Muscle layer of colon (tissue), 2 donors: Measurements from ENCODE around the gene ADCY3.
"Not testable (repeated sequence)": the region's sequence is repeated elsewhere in the genome, so short reads cannot be mapped to it uniquely, and the experiment has no call there.

Experiments
- H3K27ac ChIP-seq: one replicate; pipeline ENCODE4 v1.7.0; 2013; ENCODE audit warnings: low read depth, mild to moderate bottlenecking, low read length, moderate library complexity
- H3K27me3 ChIP-seq, 2 donors: one replicate each; pipeline ENCODE4 v1.7.0; 2013; ENCODE audit warnings: low read length in 2 of 2, mild to moderate bottlenecking in 2 of 2; ENCODE audit not compliant: insufficient read depth in 2 of 2, control insufficient read depth in 1 of 2
- H3K36me3 ChIP-seq: one replicate; pipeline ENCODE4 v1.7.0; 2013; ENCODE audit warnings: mild to moderate bottlenecking, low read length; ENCODE audit not compliant: insufficient read depth
- H3K4me1 ChIP-seq: one replicate; pipeline ENCODE4 v1.7.0; 2013; ENCODE audit warnings: mild to moderate bottlenecking, low read length; ENCODE audit not compliant: insufficient read depth
- H3K4me3 ChIP-seq, 2 donors: one replicate each; pipeline ENCODE4 v1.7.0; 2013; ENCODE audit warnings: low read length in 2 of 2, low read depth in 1 of 2, mild to moderate bottlenecking in 1 of 2, moderate library complexity in 1 of 2
- H3K9ac ChIP-seq: one replicate; pipeline ENCODE4 v1.7.0; 2013; ENCODE audit warnings: low read length
- H3K9me3 ChIP-seq: one replicate; pipeline ENCODE4 v1.7.0; 2013; ENCODE audit warnings: mild to moderate bottlenecking, low read length
- donor health status: abdominal sarcoma.
- donor health status: Adenocarcinoma of cecum.

Gene ADCY3

GRCh38 chr2:24842081-24843050, 77.7 kb downstream of the ADCY3 start:
- no peak overlapping the region for H3K27ac ChIP-seq

DNA sequence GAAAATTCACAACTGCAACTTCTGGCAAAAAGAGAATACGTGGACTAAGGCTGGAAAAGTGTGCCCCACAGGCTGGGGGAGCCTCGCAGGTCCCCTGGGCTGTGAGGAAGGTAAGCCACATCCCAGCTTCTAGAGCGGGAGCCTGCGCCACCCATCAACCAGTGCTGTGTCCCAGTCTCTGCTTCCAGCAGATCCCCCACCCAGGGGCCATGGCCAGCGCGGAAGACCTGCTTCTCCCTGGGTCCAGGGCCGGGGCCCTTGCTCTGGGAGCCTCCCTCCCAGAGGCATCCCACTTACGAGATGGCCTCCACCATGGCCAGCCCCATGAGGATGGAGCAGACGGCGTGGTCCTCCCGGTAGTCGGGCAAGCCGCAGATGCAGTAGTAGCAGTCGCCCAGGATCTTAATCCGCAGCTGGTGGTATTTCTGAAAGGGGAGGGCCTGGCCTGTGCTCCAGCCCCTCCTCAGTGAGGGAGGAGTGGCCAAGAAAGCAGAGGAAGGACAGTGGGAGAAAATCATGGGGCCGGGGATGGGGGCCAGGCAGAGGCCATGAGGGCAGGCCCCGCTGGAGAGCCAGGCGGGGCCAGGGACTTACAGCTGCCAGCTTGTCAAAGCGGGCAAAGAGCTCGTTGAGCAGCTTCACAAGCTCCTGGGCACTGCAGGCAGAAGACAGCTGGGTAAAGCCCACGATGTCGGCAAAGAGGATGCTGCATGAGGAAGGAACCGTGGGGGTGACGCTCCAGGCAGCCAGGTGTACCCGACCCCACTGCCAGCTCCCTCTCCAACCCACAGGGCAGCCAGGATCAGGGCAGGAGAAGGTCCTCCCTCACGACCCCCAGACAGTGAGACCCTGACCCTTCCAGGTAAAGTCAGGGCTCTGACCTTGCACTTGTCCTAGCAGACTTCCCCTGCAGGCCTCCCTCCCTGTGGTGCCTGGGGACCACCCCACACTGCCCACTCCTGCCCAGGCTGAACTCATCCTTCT, 78.8 kb downstream of the ADCY3 start:
- no peaks in the 10 kb centered on the region for H3K4me1 ChIP-seq
- no peaks in the 10 kb centered on the region for H3K27me3 ChIP-seq
- H3K36me3 ChIP-seq = no peaks in the 10 kb centered on the region
- H3K9me3 ChIP-seq = no peaks in the 10 kb centered on the region
- H3K9ac ChIP-seq = no peak overlapping the region
- H3K27ac ChIP-seq = no peak overlapping the region
- no peak overlapping the region for H3K4me3 ChIP-seq

More at GRCh38 chr2:24842081-24843050, 77.7 kb downstream of the ADCY3 start:
- Histone ChIP-seq H3K4me1 (no peaks in the 10 kb centered on the region), H3K9me3 (no peaks in the 10 kb centered on the region), H3K9ac (no peak overlapping the region), H3K27me3 (no peaks in the 10 kb centered on the region), H3K4me3 (no peak overlapping the region), H3K36me3 (no peaks in the 10 kb centered on the region)

DNA sequence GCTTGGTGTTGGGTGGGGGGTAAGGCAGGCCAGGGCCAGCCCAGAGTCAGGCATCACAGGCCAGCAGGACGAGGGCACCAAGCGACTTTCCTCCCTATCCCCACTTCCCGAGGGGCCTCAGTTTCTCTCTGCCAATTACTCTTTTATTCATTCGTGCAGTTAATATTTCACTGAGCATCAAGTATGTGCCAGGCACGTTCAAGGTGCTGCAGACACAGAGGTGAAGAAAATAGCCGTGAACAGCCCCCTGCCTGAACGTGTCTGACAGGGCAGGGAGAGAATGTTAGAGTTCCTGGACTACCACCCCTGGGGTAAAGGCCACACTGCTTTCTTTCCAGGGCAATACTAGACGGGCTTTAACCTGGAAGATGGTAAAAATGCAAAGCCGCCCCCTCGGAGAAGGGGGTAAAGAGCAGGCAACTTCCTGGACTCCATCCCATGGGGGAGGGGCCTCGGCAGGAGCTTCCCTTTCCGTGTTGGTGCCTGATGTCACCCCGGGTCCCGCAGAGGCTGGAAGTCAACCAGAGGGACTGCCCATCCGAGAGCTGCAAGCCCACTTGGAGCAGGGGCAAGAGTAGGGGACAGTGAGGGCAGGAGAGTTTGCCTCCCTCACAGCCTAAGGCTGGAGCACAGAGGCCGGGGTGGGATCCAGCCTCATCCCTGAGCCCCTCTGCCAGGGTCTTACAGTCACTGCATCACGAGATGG, 79.7 kb downstream of the ADCY3 start:
- no peak overlapping the region for H3K9ac ChIP-seq
- H3K9me3 ChIP-seq = no peaks in the 10 kb centered on the region
- no peak overlapping the region for H3K4me3 ChIP-seq
- no peak overlapping the region for H3K27ac ChIP-seq
- H3K27me3 ChIP-seq = no peaks in the 10 kb centered on the region
- no peaks in the 10 kb centered on the region for H3K36me3 ChIP-seq
- no peaks in the 10 kb centered on the region for H3K4me1 ChIP-seq

DNA sequence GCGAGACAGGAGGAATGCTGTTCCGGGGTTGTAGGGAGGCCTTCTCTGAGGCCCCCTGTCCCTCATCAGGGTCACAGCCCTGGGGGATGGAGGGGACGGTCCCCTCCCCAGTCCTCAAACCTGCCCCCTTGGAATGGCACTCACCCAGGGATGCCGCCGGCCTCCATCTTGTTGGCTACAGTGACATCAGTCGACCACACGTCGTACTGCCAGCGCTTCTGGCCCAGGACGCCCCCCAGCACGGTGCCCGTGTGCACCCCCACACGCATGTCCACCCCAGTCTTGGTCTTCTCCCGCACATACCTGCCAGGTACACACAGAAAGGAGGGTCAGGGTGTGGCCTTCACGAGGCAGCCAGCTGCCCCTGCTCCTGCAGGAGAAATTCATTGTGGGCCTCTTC, 80.3 kb downstream of the ADCY3 start:
- H3K9me3 ChIP-seq = no peaks in the 10 kb centered on the region
- no peaks in the 10 kb centered on the region for H3K36me3 ChIP-seq
- no peaks in the 10 kb centered on the region for H3K4me1 ChIP-seq
- no peak overlapping the region for H3K4me3 ChIP-seq
- H3K27me3 ChIP-seq = no peaks in the 10 kb centered on the region
- no peak overlapping the region for H3K27ac ChIP-seq
- H3K9ac ChIP-seq = no peak overlapping the region

GRCh38 chr2:24838541-24838940, 81.5 kb downstream of the ADCY3 start:
- Histone ChIP-seq H3K27ac (no peak overlapping the region), H3K36me3 (no peaks in the 10 kb centered on the region), H3K4me1 (no peaks in the 10 kb centered on the region), H3K4me3 (no peak overlapping the region), H3K27me3 (no peaks in the 10 kb centered on the region), H3K9ac (no peak overlapping the region), H3K9me3 (no peaks in the 10 kb centered on the region)

DNA sequence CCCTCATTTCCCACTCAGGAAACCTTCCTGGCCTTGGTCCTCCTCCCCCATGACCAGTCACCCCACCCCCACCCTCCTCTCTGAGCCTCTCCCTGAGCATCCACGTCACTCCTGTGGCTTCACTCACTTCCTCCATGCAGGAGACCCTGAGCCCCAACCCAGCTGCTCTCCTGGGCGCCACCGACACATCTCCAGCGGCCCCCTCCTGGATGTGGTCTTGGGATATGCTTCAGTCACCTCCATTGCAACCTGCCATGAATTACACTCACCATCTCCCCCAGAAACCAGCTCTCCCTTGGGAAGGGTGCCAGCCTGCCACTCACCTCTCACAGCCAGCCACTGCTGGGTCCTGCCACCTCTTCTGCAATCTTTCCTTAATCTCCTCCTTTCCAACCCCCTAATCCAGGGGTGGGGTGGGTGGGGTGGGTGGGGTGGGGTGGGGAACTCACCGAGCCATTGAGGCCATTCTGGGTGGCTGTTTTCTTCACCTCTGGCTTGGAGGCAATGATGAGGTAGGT, 82.0 kb downstream of the ADCY3 start:
- Histone ChIP-seq H3K4me1 (no peaks in the 10 kb centered on the region), H3K27me3 (no peaks in the 10 kb centered on the region), H3K4me3 (no peak overlapping the region), H3K27ac (no peak overlapping the region), H3K9me3 (no peaks in the 10 kb centered on the region), H3K9ac (no peak overlapping the region), H3K36me3 (no peaks in the 10 kb centered on the region)

GRCh38 chr2:24836706-24837105, 83.3 kb downstream of the ADCY3 start:
- no peaks in the 10 kb centered on the region for H3K36me3 ChIP-seq
- H3K9ac ChIP-seq = no peak overlapping the region
- H3K4me3 ChIP-seq = no peak overlapping the region
- H3K9me3 ChIP-seq = no peaks in the 10 kb centered on the region
- no peaks in the 10 kb centered on the region for H3K4me1 ChIP-seq
- H3K27ac ChIP-seq = no peak overlapping the region
- no peaks in the 10 kb centered on the region for H3K27me3 ChIP-seq

- H3K9me3 ChIP-seq = no peaks in the 10 kb centered on the region
- no peak overlapping the region for H3K9ac ChIP-seq
- no peaks in the 10 kb centered on the region for H3K4me1 ChIP-seq
- H3K27ac ChIP-seq = no peak overlapping the region
- H3K4me3 ChIP-seq = no peak overlapping the region
- H3K27me3 ChIP-seq = no peaks in the 10 kb centered on the region
- no peaks in the 10 kb centered on the region for H3K36me3 ChIP-seq
Observed at GRCh38 chr2:24836206-24836605, 83.8 kb downstream of the ADCY3 start.

DNA sequence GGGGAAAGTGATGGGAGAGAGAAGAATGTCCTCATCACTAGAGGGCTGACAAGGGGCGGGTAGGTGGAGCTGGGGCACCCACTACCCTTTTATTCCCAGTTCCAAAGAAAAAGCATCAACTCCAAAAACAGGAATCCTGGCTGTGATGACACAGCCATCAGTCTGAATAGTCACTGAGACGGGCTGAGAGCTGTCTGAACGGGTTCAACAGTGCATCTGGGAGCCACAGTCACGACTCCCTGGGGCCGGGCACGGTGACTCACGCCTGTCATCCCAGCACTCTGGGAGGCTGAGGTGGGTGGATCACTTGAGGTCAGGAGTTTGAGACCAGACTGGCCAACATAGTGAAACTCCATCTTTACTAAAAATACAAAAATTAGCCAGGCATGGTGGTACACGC, 84.6 kb downstream of the ADCY3 start:
- not testable (repeated sequence) for H3K27ac ChIP-seq, H3K4me1 ChIP-seq, H3K27me3 ChIP-seq, H3K4me3 ChIP-seq, H3K9ac ChIP-seq, H3K36me3 ChIP-seq, H3K9me3 ChIP-seq

DNA sequence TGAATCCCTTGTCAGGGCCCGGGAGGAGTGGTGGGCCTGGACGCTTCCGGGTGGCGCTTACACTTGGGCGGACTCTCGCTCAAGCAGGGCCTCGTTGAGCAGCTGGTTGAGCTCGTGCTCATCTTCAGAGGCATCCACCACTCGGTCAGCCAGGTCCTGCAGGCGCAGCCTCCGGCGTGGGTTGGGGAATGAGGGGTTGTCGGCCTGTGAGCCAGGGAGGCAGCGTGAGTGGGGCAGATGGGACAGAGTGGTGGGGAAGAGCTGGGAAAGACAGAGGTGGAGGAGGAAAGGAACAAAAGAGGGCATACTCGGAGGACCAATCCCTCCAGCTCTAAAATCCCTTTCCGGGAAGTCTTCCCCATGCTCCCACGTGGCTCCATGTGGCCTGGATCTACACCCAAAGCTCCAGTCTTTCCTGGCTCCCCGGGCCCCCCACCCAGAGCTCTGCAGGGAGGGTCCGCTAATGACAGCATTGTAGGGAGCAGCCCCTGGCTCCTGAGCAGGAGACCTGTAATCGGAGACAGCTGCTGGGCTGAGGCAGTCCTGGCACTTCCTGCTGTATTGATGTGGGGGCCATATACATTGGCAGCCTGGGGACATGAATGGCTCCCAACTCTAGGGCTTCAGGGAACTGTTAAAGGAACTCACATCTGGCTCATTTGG, 85.2 kb downstream of the ADCY3 start:
- Histone ChIP-seq H3K27ac (no peak overlapping the region), H3K9me3 (no peaks in the 10 kb centered on the region), H3K36me3 (no peaks in the 10 kb centered on the region), H3K9ac (no peak overlapping the region), H3K4me3 (no peak overlapping the region), H3K27me3 (no peaks in the 10 kb centered on the region), H3K4me1 (no peaks in the 10 kb centered on the region)
